DMS 273 treated with DMSO at 0.1 percent for 48 hours (cell line): ENCODE measurements around the gene ARL4A.

Experiments
- DNase-seq: peaks from one replicate; lab custom pipeline; 2025; lab: John Stamatoyannopoulos, UW

The ARL4A gene

GRCh38 chr7:12703881-12704280, 16.4 kb downstream of the ARL4A start:
- no peak for DNase-seq

- no peak for DNase-seq
Observed at GRCh38 chr7:12705878-12706277, 18.4 kb downstream of the ARL4A start.

DNA sequence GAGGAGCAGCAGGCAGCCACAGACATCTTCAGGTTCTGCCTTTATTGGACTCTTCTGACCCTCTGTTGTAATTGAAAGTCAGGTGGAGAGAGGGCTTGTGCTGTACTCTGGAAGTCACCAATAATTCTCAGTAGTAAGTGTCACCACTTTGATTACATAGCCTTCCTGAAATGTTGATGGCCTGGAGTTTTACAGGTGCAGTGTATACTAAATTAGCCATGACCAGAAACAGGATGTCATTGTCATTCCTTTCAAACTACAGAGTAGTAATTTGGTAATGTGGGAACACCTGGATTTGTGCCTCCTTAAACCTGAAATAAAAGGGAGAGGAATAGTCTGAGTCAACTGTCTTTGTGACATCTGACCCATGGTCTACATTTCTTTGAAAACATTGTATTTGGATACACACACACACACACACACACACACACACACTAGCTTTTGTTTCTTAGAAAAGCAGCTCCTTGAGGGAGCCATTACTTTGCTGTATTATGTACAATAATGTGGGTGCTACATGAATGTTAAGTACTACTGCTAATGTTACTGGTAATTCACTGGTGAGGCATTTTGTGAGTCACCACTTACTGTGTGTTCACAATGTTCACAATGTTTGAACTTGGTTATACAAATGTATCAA, 19.6 kb downstream of the ARL4A start:
- no peak for DNase-seq

DNA sequence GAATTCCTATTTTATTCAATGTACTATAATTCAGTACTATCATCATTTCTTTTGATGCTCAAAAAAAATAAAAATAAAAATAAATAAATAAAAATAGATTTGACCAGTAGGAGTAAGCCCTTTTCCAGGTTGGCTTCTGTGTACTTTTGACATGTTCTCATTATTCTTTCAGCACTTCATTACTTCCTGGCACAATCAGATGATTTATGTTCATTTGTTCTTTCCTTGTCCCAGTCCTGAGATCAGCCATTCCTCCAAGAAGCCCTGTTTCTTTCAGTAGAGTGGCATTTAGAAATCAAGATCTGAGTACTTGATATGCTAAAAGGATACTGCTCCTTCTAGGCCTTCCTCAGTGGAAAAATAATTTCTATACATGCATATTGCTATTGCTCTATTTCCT, 20.9 kb downstream of the ARL4A start:
- DNase-seq = no peak

DNA sequence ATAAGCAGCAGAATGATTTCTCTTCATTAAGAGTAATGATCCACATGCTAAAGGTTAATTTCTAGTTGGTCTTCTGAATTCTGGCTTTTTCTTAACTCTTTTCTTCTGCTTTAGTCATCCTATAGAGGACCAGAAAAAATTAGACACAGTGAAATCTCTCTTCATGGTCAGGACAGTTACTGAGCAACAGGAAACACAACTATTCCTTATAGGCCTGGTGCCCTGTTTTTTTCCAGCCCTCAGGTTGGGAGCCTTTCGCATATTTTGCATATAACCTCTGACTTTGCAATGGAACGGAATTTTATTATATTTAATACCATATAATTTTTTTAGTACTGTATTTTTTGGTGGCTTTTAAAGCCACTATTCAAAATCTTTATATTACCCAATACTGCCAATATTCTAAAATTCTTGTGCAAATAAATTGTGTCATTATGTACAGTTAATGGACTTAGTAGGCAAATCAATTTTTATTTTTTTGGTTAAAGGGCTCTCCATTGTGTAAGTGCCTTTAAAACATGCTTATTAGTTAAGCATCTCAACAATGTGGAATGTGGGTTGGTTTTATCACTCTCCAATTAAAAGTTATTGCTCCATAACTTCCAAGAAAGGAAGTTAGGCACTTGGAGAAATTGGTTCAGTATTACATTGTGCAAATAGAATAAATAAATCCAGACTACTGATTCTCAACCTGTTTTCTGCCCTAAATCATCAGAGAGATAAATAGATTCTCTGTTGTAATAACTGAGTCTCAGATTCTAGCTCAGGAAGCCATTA, 22.5 kb downstream of the ARL4A start:
- no peak for DNase-seq

GRCh38 chr7:12711124-12711523, 23.7 kb downstream of the ARL4A start:
- no peak for DNase-seq

- DNase-seq = no peak
Observed at GRCh38 chr7:12712236-12712635, 24.8 kb downstream of the ARL4A start.

DNA sequence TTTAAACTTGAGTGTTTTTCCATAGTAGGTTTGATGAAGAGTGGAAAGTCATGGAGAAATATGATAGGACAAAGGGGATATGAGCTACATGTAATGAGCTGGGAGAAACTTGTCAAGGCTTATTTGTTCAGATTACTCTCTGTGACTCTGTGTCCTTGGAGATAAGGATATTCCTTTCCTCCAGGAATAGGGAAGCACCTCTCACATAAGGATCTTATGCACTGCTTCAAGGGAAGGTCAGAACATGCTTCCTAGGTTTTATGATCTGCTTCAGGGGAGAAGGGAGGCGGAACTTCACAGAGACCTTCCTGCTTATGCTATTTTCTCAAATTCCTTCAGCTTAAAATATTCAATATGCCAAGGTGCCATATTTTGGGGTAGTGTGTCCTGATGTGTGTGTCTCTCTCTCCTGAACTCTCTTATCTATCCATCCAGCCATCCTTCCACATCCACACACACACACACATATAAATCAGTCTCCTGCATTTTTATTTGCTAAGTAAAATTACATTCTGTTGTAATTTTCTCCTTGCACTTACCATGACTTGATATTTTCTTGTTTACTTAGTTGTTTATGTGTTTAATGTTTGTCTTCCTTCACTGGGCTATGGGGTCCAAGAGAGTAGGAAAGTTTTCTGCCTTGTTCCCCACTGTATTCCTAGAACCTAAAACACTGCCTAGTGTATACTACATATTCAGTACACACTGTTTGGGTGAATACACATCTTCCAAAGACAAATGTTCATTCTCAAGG, 26.4 kb downstream of the ARL4A start:
- no peak for DNase-seq

DNA sequence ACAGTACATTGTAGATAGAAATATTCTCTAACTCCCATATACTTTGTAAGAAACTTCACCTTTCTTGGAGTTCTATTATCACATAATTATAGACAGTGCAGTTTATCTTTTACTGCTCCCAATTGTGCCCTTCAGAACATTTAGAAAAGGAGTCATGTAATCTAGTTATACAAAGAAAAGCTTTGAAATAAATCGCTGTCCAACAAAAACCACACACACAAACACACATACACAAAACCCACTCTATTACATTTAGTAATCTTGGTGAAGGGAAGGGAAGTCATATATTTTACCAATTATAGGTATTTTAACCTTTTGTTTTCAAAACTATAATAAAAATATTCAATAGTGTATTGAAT, 26.9 kb downstream of the ARL4A start:
- no peak for DNase-seq

GRCh38 chr7:12715372-12716133, 28.1 kb downstream of the ARL4A start:
- no peak for DNase-seq

GRCh38 chr7:12716134-12716681, 28.8 kb downstream of the ARL4A start:
- DNase-seq = no peak

DNA sequence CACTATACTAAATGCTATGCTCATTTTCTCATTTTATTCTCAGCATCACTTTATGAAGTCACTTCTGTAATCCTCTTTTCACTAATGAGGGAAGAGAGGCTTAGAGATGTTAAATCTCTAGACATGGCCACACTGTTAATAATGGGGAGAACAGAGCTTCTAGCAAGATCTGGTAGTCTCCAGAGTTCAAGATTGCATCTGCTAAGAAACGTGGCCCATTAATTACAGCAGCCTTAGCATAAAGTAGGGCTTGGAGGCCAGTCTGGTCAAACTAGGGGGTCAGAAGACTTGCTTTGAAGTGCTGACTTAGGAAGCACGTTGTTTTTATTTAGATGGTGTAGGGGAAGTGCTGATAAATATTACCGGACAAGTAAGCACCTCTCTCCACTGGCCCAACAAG, 29.3 kb downstream of the ARL4A start:
- no peak for DNase-seq

- no peak for DNase-seq
Observed at GRCh38 chr7:12719141-12719919, 31.9 kb downstream of the ARL4A start.

DNA sequence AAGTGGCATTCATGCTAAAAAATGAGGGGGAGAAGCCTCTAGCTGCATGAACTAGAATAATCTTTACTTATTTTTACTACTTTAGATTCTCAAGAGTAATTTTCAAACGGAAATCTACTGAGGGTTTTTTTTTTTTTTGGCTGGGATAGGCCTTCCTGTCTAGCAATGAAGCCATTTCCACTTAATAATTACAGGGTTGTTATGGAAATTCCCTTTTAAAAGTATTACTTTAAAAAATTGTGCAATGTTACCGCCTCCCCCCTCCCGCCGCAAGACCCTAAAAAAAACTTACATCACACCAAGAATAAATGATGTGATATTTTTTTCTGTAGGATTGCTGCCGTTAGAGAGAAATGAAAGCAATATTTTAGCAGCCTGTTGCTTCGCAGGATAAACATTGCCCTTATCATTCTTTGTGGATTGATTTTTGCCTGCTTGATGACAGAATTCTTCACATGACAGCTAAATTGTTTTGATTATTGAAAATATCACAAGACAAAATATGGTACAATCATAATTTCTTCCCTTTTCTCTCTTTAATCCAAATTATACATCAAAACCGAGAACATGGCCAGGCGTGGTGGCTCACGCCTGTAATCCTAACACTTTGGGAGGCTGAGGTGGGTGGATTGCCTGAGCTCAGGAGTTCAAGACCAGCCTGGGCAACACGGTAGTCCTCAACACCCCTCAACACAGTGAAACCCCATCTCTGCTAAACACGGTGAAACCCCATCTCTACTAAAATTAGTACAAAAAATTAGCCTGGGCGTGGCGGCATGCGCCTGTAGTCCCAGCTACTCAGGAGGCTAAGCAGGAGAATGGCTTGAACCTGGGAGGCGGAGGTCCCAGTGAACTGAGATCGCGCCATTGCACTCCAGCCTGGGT, 32.8 kb downstream of the ARL4A start:
- no peak for DNase-seq

DNA sequence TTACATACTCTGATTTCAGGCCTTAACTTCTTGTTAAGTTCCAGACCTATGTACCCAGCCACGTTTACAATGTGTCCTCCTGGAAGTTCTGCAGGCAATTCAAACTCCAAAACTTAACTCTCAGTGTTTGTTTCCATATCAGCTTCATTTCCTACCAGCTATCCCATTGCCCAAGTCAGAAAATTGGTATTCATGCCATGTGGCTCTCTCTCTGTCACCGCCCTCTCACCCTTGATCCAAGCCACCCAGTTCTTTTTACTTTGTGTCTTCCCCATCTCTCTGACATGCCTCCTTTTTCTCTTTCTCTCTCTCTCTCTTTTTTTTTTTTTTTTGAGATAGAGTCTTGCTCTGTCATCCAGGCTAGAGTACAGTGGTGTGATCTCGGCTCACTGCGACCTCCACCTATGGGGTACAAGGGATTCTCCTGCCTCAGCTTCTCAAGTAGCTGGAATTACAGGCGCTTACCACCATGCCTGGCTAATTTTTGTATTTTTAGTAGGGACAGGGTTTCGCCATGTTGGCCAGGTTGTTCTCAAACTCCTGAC, 33.9 kb downstream of the ARL4A start:
- DNase-seq = no peak

DNA sequence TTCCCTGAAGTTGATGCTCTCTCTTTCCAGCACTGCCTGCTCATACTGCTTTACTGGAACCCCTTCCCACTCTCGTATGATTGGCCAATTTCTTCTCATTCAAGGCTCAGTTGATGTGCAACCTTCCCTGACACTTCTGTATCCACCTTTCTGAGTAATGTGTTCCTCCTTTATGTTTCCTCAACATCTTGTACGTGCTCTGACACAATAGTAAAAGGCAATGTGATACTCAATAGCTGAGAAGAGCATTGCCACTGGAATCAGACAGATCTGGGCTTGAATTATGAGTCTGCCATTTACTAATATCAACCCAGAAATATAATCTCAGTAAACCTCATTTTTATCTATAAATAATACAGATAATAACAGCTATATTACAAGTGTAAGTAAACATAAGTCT, 34.7 kb downstream of the ARL4A start:
- DNase-seq = no peak

GRCh38 chr7:12722636-12723605, 35.5 kb downstream of the ARL4A start:
- no peak for DNase-seq

GRCh38 chr7:12725575-12726316, 38.3 kb downstream of the ARL4A start:
- DNase-seq = no peak
